GM12875 (cell line): Measurements from ENCODE around the gene IL17RD.

Source experiments
- H3K4me3 ChIP-seq: one replicate; pipeline ENCODE4 v1.5.1; 2011; ENCODE audit warnings: low read depth, low read length, control low read depth
- TF ChIP-seq, protein P1 (sequence below): IDR thresholded peaks from 2 replicates; pipeline ENCODE4 v1.5.1; 2011; ENCODE audit warnings: low read depth, mild to moderate bottlenecking, control low read depth, inconsistent platforms, low read length, moderate library complexity, borderline replicate concordance; ENCODE audit not compliant: insufficient read depth

IL17RD gene

GRCh38 chr3:57048728-57049127 is 116.4 kb downstream of the IL17RD start:
- TF ChIP-seq, protein P1, sequence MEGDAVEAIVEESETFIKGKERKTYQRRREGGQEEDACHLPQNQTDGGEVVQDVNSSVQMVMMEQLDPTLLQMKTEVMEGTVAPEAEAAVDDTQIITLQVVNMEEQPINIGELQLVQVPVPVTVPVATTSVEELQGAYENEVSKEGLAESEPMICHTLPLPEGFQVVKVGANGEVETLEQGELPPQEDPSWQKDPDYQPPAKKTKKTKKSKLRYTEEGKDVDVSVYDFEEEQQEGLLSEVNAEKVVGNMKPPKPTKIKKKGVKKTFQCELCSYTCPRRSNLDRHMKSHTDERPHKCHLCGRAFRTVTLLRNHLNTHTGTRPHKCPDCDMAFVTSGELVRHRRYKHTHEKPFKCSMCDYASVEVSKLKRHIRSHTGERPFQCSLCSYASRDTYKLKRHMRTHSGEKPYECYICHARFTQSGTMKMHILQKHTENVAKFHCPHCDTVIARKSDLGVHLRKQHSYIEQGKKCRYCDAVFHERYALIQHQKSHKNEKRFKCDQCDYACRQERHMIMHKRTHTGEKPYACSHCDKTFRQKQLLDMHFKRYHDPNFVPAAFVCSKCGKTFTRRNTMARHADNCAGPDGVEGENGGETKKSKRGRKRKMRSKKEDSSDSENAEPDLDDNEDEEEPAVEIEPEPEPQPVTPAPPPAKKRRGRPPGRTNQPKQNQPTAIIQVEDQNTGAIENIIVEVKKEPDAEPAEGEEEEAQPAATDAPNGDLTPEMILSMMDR, result no peak
- H3K4me3 ChIP-seq, result no peak overlapping the region

DNA sequence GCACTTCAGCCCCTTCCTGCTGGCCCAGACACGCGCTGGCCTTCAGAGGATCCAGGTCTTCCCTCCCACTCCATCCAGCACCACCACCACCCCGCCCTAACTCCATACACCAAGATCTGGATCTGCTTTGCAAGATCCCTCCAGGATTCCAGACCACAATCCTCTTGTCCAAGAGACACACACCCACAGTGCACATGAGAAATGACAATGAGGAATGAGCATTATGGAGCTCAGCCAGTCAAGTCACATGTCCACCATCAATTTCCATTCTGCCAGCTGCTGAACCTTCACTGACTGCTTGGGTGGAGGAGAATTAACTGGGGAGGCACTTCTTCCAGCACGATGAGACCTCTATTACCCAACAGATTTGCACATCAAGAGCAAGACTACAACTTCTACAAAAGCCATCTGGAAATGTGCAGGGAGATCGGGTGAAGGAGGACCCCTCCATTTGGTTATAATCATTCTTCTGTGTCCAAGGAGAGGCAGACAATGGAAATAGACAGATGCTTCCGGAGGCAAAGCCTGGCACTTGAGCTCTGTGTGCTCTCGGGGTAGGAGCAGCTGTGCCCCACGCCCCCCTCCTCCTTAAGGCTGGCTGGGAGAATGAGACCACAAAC is 117.0 kb downstream of the IL17RD start:
- TF ChIP-seq, protein P1, result no peak
- H3K4me3 ChIP-seq, result no peak overlapping the region

DNA sequence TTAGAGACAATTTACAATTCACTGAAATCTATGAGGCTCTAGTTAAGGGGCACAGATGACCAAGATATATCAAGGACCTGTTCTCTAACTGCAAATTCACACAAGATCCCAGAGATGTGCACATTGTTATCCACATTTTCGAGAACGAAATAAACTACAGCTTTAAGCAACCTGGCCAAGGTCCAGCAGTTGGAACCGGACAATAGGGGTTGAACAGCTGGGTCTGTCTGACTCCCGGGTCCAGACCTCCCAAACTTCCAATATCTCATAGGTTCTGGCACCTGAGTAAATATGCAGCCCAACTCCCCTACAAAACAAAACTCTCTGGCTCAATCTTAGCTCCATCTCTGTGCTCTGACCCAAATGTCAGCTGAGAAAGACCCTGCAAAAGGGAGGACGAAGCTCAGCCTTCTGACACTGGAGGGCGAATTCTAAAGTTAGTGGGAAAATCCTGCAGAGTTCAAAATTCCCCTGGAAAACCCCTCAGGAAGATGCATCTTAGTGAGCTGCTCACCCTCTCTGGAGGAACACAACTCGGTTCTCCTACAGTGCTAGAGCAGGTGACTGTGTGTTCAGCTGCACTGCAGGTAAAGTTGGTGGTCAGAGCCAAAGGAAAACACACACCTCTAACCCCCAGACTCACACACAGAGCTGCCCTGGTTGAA is 118.9 kb downstream of the IL17RD start:
- H3K4me3 ChIP-seq, result no peak overlapping the region
- TF ChIP-seq, protein P1, result no peak

DNA sequence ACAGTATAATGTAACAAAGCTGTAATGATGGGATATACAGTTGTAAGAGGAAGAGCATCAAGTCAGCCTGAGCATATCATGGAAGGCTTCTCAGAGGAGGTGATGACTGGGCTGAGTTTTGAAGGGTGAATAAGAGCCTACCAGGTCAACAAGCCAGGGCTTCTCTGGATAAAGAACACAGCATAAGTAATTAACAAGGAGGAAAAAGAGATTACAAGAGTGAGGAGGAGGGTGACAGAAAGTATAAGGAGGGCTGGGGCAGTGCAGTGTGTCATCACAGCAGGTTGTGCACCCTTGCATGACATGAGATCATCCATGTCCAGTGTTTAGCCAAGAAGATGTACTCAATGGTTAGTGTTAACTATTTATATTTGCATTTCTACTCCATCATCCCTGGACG is 121.6 kb downstream of the IL17RD start:
- TF ChIP-seq, protein P1, result no peak
- H3K4me3 ChIP-seq, result no peak overlapping the region

DNA sequence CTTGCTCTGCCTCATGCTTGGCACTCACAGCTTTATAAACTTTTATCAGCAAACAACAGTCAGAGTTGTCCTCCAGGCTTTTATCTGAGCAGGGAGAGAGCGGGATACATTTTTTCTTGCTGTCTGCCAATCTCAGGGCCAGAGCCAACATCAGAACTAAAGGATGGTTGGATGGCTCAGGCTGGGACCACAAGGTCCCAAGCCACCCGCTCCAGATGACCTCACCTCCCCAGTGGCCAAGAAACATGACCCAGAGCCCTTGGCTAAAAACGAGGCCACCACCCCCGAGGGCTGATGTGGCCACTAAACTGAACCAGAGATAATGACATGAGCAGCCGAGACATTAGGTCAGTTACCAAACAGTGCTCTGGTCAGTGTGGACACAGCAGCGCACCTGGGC is 123.5 kb downstream of the IL17RD start:
- no peak overlapping the region for H3K4me3 ChIP-seq
- TF ChIP-seq, protein P1, result no peak
